AG09309 (cell line): ENCODE data around the gene GOPC.

Experiments
- DNase-seq: peaks from one replicate; pipeline ENCODE4 v3.0.0-alpha.2; 2010; ENCODE audit warnings: low read depth
- H3K4me3 ChIP-seq: 2 replicates; pipeline ENCODE4 v1.5.1; 2011; ENCODE audit warnings: mild to moderate bottlenecking, low read depth, low read length, moderate library complexity; ENCODE audit not compliant: control insufficient read depth
- CTCF ChIP-seq: IDR thresholded peaks from 2 replicates; pipeline ENCODE4 v1.5.1; 2011; ENCODE audit warnings: mild to moderate bottlenecking, low read depth, low read length, inconsistent platforms; ENCODE audit not compliant: insufficient read depth, control insufficient read depth; ENCODE audit errors: missing control alignments

GOPC gene

GRCh38 chr6:117605169-117605826 lies 3.0 kb upstream of the GOPC start:
- peak; percentile 53 for DNase-seq
- peak; percentile 74 for TF ChIP-seq CTCF
- H3K4me3 ChIP-seq, result no peak overlapping the region

- no peak for DNase-seq
- no peak for TF ChIP-seq CTCF
- H3K4me3 ChIP-seq, result no peak overlapping the region
Measured at GRCh38 chr6:117603821-117604220, 1.5 kb upstream of the GOPC start.

GRCh38 chr6:117602899-117603588 lies 733 bp upstream of the GOPC start:
- TF ChIP-seq CTCF, result no peak
- peak overlapping the region; percentile 88 for H3K4me3 ChIP-seq
- no peak for DNase-seq

- DNase-seq, result no peak
- TF ChIP-seq CTCF, result no peak
- H3K4me3 ChIP-seq, result peak overlapping the region; percentile 88
Measured at GRCh38 chr6:117601811-117602150, 530 bp downstream of the GOPC start.

- TF ChIP-seq CTCF, result no peak
- no peak for DNase-seq
Measured at GRCh38 chr6:117600008-117600743, 2.1 kb downstream of the GOPC start.

GRCh38 chr6:117597755-117598154 lies 4.6 kb downstream of the GOPC start:
- no peak overlapping the region for H3K4me3 ChIP-seq
- TF ChIP-seq CTCF, result no peak
- no peak for DNase-seq

More at GRCh38 chr6:117600008-117600743, 2.1 kb downstream of the GOPC start:
- H3K4me3 ChIP-seq, result peak overlapping the region; percentile 88
